ENCODE measurements around the gene CCDC185.

DNA sequence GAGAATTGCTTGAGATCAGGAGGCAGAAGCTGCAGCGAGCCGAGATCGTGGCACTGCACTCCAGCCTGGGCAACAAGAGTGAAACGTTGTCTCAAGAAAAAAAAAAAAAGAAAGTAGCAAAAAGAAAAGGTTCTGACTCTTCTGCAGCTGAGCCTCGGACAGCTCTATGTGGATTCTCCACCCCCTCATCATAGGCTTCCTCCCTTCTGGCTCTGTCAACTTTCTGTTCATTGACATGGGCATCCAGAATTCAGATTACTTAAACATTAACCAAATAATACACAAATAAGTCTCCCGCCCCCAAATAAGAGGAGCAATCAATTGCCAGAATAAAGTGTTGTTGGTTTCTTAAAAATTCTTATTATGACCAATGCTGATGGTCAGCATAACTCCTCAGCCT, 39.3 kb upstream of the CCDC185 start:
- TF ChIP-seq, protein P1, sequence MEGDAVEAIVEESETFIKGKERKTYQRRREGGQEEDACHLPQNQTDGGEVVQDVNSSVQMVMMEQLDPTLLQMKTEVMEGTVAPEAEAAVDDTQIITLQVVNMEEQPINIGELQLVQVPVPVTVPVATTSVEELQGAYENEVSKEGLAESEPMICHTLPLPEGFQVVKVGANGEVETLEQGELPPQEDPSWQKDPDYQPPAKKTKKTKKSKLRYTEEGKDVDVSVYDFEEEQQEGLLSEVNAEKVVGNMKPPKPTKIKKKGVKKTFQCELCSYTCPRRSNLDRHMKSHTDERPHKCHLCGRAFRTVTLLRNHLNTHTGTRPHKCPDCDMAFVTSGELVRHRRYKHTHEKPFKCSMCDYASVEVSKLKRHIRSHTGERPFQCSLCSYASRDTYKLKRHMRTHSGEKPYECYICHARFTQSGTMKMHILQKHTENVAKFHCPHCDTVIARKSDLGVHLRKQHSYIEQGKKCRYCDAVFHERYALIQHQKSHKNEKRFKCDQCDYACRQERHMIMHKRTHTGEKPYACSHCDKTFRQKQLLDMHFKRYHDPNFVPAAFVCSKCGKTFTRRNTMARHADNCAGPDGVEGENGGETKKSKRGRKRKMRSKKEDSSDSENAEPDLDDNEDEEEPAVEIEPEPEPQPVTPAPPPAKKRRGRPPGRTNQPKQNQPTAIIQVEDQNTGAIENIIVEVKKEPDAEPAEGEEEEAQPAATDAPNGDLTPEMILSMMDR (IDR thresholded peaks at IDR 0.05) = no peak
- no peak for TF ChIP-seq POLR2A (IDR thresholded peaks at IDR 0.05)
